Activated CD8-positive, alpha-beta memory T cell treated with anti-CD3 and anti-CD28 coated beads, Interleukin-2, amount 50 U/mL, for 1 hour (primary cell): ENCODE results near the gene ZMYND12.

Experiments
- DNase-seq: peaks from one replicate; pipeline ENCODE4 v3.0.0-alpha.2; 2020; ENCODE audit errors: extremely low read depth

ZMYND12 gene

GRCh38 chr1:42392967-42393848 lies 62.6 kb downstream of the ZMYND12 start:
- DNase-seq, result no peak

- DNase-seq, result no peak
Observed at GRCh38 chr1:42392255-42392654, 63.6 kb downstream of the ZMYND12 start.

GRCh38 chr1:42386051-42386450 lies 69.8 kb downstream of the ZMYND12 start:
- no peak for DNase-seq

GRCh38 chr1:42385283-42385682 lies 70.5 kb downstream of the ZMYND12 start:
- no peak for DNase-seq

- no peak for DNase-seq
Observed at GRCh38 chr1:42381280-42381673, 74.5 kb downstream of the ZMYND12 start.

- DNase-seq, result no peak
Observed at GRCh38 chr1:42380586-42381279, 75.1 kb downstream of the ZMYND12 start, which contains the start of gene RIMKLA. TSS of gene RIMKLA (plus strand) at chr1:42380792. CDS start at chr1:42380935, 143 bp downstream.
